Measurements from ENCODE around the gene AKNA. TPM values are rescaled to one million over a fixed set of nuclear protein-coding genes. Genes with fewer than 3 reads are reported as not detected.

Gene AKNA
- total RNA-seq, 5 donors from 2014 or later (not counting 1 experiment from before 2014, with no cell fraction given), result 382 to 462 (median 415) TPM

DNA sequence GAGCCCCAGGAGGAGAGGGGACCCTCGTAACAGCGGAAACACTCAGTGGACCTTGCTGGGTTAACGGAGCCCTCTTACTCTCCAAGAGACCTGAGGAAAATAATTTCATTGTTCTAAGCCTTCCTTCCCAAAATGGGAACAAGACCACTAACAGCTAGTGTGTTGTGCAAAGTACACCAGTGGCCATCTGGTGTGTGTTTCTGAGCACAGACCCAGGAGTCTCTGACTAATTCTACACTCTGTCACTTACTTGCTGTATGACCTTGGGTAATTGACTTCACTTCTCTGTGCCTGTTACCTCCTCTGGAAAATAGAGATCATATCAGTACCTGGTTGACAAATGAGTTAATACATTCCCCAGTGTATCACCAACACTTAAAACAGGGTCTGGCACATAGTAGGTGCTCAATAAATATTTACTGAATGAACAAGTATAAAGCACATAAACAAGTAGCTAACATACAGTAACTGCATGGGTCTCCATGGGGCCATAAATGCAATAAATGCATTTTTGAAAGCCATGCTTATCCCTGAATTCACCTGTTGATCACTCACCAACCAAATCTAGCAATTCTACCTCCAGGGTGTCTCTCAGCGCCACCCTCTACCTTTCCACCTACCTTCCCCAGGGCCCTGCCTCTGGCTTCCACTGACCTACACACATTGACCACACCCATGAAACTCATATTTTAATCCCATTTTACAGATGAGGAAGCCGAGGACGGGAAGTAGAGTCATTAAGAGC, 44.7 kb upstream of the AKNA start:
- peaks cover 4 to 6% (median 5%) of the 10 kb centered on the region in 3 donors for H3K4me1 Mint-ChIP-seq

GRCh38 chr9:114431770-114432169, 44.0 kb upstream of the AKNA start:
- CTCF ChIA-PET, result no interaction called here
- H3K36me3 Mint-ChIP-seq, result no peaks in the 10 kb centered on the region
- no peak for DNase-seq
- no peak for ATAC-seq (replicated peaks in 1 of 4)
- no peak overlapping the region for H3K4me3 Mint-ChIP-seq
- peaks cover 0 to 10% of the 10 kb centered on the region in 2 experiments for H3K27me3 ChIP-seq (replicated peaks in 1 of 2; ENCODE audit: control insufficient read depth in 2 of 2, extremely low read depth in 1 of 2, insufficient read depth in 2 of 2, low read length in 1 of 2)
- no peaks in the 10 kb centered on the region for H3K27me3 Mint-ChIP-seq
- H3K4me1 ChIP-seq (ENCODE audit: control insufficient read depth in 1 of 2, extremely low read depth in 1 of 2, insufficient read depth in 2 of 2, low read length in 2 of 2), result no peaks in the 10 kb centered on the region
- POLR2A ChIA-PET, result no interaction called here
- no peaks in the 10 kb centered on the region for H3K9me3 Mint-ChIP-seq
- H3K27ac Mint-ChIP-seq, result no peak overlapping the region
- no peaks in the 10 kb centered on the region for H3K36me3 ChIP-seq (ENCODE audit: control insufficient read depth in 2 of 2, extremely low read depth in 1 of 2, insufficient read depth in 1 of 2, low read length in 1 of 2)
- H3K4me1 Mint-ChIP-seq, result peaks cover 4 to 6% (median 5%) of the 10 kb centered on the region in 3 donors
- H3K4me3 ChIP-seq (ENCODE audit: control insufficient read depth in 1 of 2, extremely low read depth in 1 of 2, low read length in 1 of 2), result no peak overlapping the region
- no CpG with 5 or more reads among the region's 6 CpGs for WGBS (ENCODE audit: insufficient coverage)
- H3K27ac ChIP-seq (ENCODE audit: low read length), result no peak overlapping the region
- H3K9me3 ChIP-seq, result no peaks in the 10 kb centered on the region

More for the DNA sequence above, 44.7 kb upstream of the AKNA start:
- DNase-seq (no peak), ATAC-seq (replicated peaks in 1 of 4) (no peak)
- 51% methylated on average over 3 of the region's 6 CpGs for WGBS (ENCODE audit: insufficient coverage)
- no peaks in the 10 kb centered on the region for H3K36me3 Mint-ChIP-seq
- ChIA-PET POLR2A (no interaction called here), CTCF (no interaction called here)
- Histone ChIP-seq H3K27me3 (replicated peaks in 1 of 2; ENCODE audit: control insufficient read depth in 2 of 2, extremely low read depth in 1 of 2, insufficient read depth in 2 of 2, low read length in 1 of 2) (peaks cover 0 to 10% of the 10 kb centered on the region in 2 experiments), H3K9me3 (no peaks in the 10 kb centered on the region), H3K27ac (ENCODE audit: low read length) (no peak overlapping the region), H3K36me3 (ENCODE audit: control insufficient read depth in 2 of 2, extremely low read depth in 1 of 2, insufficient read depth in 1 of 2, low read length in 1 of 2) (no peaks in the 10 kb centered on the region), H3K4me3 (ENCODE audit: control insufficient read depth in 1 of 2, extremely low read depth in 1 of 2, low read length in 1 of 2) (no peak overlapping the region), H3K4me1 (ENCODE audit: control insufficient read depth in 1 of 2, extremely low read depth in 1 of 2, insufficient read depth in 2 of 2, low read length in 2 of 2) (no peaks in the 10 kb centered on the region)
- no peak overlapping the region for H3K4me3 Mint-ChIP-seq
- no peaks in the 10 kb centered on the region for H3K9me3 Mint-ChIP-seq
- no peaks in the 10 kb centered on the region for H3K27me3 Mint-ChIP-seq
- no peak overlapping the region for H3K27ac Mint-ChIP-seq

DNA sequence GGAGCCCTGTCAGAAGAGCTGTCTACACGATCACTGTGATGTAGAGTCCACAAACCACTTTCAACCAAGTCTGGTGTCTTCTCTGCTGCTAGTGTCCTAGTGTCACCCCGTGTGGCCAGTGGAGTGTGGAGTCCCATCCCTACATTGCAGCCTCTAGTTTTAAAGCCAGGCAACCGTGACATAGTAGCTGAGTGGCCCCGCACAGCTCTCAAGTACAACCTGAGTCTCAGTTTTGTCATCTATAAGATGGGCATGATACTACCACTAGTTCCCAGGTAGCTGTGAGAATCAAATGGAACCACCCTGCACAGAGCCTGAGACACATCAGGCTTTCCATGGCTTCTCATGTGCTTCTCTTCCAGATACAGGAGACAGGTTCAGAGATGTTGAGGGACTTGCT, 43.2 kb upstream of the AKNA start:
- Mint-ChIP-seq H3K4me3 (no peak overlapping the region), H3K27ac (no peak overlapping the region), H3K27me3 (no peaks in the 10 kb centered on the region), H3K4me1 (peaks cover 4 to 6% (median 5%) of the 10 kb centered on the region in 3 donors), H3K36me3 (no peaks in the 10 kb centered on the region), H3K9me3 (no peaks in the 10 kb centered on the region)
- DNase-seq, result no peak
- CTCF ChIA-PET, result interaction anchor here in 1 of 2 donors (0.6 kb wide), 1 partner anchor 222 kb away, joined by 3 read pairs; no protein-coding TSS in a partner anchor
- Histone ChIP-seq H3K9me3 (no peaks in the 10 kb centered on the region), H3K4me3 (ENCODE audit: control insufficient read depth in 1 of 2, extremely low read depth in 1 of 2, low read length in 1 of 2) (no peak overlapping the region), H3K36me3 (ENCODE audit: control insufficient read depth in 2 of 2, extremely low read depth in 1 of 2, insufficient read depth in 1 of 2, low read length in 1 of 2) (no peaks in the 10 kb centered on the region), H3K4me1 (ENCODE audit: control insufficient read depth in 1 of 2, extremely low read depth in 1 of 2, insufficient read depth in 2 of 2, low read length in 2 of 2) (no peaks in the 10 kb centered on the region), H3K27ac (ENCODE audit: low read length) (no peak overlapping the region), H3K27me3 (replicated peaks in 1 of 2; ENCODE audit: control insufficient read depth in 2 of 2, extremely low read depth in 1 of 2, insufficient read depth in 2 of 2, low read length in 1 of 2) (peaks cover 0 to 10% of the 10 kb centered on the region in 2 experiments)
- WGBS (ENCODE audit: insufficient coverage), result 51% methylated on average over 2 of the region's 4 CpGs
- POLR2A ChIA-PET, result no interaction called here
- no peak for ATAC-seq (replicated peaks in 1 of 4)

GRCh38 chr9:114430457-114430856, 42.7 kb upstream of the AKNA start:
- no peaks in the 10 kb centered on the region for H3K9me3 Mint-ChIP-seq
- no peak overlapping the region for H3K27ac Mint-ChIP-seq
- WGBS (ENCODE audit: insufficient coverage), result 97% methylated on average over 3 of the region's 5 CpGs
- Histone ChIP-seq H3K27me3 (replicated peaks in 1 of 2; ENCODE audit: control insufficient read depth in 2 of 2, extremely low read depth in 1 of 2, insufficient read depth in 2 of 2, low read length in 1 of 2) (peaks cover 0 to 10% of the 10 kb centered on the region in 2 experiments), H3K36me3 (ENCODE audit: control insufficient read depth in 2 of 2, extremely low read depth in 1 of 2, insufficient read depth in 1 of 2, low read length in 1 of 2) (no peaks in the 10 kb centered on the region), H3K4me1 (ENCODE audit: control insufficient read depth in 1 of 2, extremely low read depth in 1 of 2, insufficient read depth in 2 of 2, low read length in 2 of 2) (no peaks in the 10 kb centered on the region), H3K9me3 (no peaks in the 10 kb centered on the region), H3K27ac (ENCODE audit: low read length) (no peak overlapping the region), H3K4me3 (ENCODE audit: control insufficient read depth in 1 of 2, extremely low read depth in 1 of 2, low read length in 1 of 2) (no peak overlapping the region)
- no peak overlapping the region for H3K4me3 Mint-ChIP-seq
- DNase-seq, result no peak
- CTCF ChIA-PET, result interaction anchor here in 1 of 2 donors (0.6 kb wide), 1 partner anchor 222 kb away, joined by 3 read pairs; no protein-coding TSS in a partner anchor
- no peaks in the 10 kb centered on the region for H3K36me3 Mint-ChIP-seq
- peaks cover 4 to 6% (median 5%) of the 10 kb centered on the region in 3 donors for H3K4me1 Mint-ChIP-seq
- POLR2A ChIA-PET, result no interaction called here
- no peak for ATAC-seq (replicated peaks in 1 of 4)
- no peaks in the 10 kb centered on the region for H3K27me3 Mint-ChIP-seq

GRCh38 chr9:114429488-114429887, 41.7 kb upstream of the AKNA start:
- Histone ChIP-seq H3K9me3 (no peaks in the 10 kb centered on the region), H3K4me3 (ENCODE audit: control insufficient read depth in 1 of 2, extremely low read depth in 1 of 2, low read length in 1 of 2) (no peak overlapping the region), H3K27ac (ENCODE audit: low read length) (no peak overlapping the region), H3K36me3 (ENCODE audit: control insufficient read depth in 2 of 2, extremely low read depth in 1 of 2, insufficient read depth in 1 of 2, low read length in 1 of 2) (no peaks in the 10 kb centered on the region), H3K4me1 (ENCODE audit: control insufficient read depth in 1 of 2, extremely low read depth in 1 of 2, insufficient read depth in 2 of 2, low read length in 2 of 2) (no peaks in the 10 kb centered on the region), H3K27me3 (replicated peaks in 1 of 2; ENCODE audit: control insufficient read depth in 2 of 2, extremely low read depth in 1 of 2, insufficient read depth in 2 of 2, low read length in 1 of 2) (peaks cover 0 to 7% of the 10 kb centered on the region in 2 experiments)
- Mint-ChIP-seq H3K4me1 (peaks cover 4 to 6% (median 5%) of the 10 kb centered on the region in 3 donors), H3K4me3 (no peak overlapping the region), H3K36me3 (no peaks in the 10 kb centered on the region), H3K9me3 (no peaks in the 10 kb centered on the region), H3K27me3 (no peaks in the 10 kb centered on the region), H3K27ac (no peak overlapping the region)
- POLR2A ChIA-PET, result no interaction called here
- CTCF ChIA-PET, result no interaction called here
- ATAC-seq (replicated peaks in 1 of 4) (no peak), DNase-seq (no peak)
- 86% methylated on average over 4 of the region's 6 CpGs for WGBS (ENCODE audit: insufficient coverage)

GRCh38 chr9:114428466-114428865, 40.7 kb upstream of the AKNA start:
- no peak overlapping the region for H3K27ac Mint-ChIP-seq
- H3K4me1 Mint-ChIP-seq, result no peaks in the 10 kb centered on the region
- H3K36me3 Mint-ChIP-seq, result no peaks in the 10 kb centered on the region
- no peak overlapping the region for H3K27ac ChIP-seq (ENCODE audit: low read length)
- H3K4me3 ChIP-seq (ENCODE audit: control insufficient read depth in 1 of 2, extremely low read depth in 1 of 2, low read length in 1 of 2), result no peak overlapping the region
- no peaks in the 10 kb centered on the region for H3K27me3 Mint-ChIP-seq
- CTCF ChIA-PET, result interaction anchor here (0.6 to 0.7 kb wide), 3 partner anchors 57 to 576 kb away, joined by 3 read pairs; no protein-coding TSS in a partner anchor
- WGBS (ENCODE audit: insufficient coverage), result 99% methylated on average over 6 of the region's 8 CpGs
- no peaks in the 10 kb centered on the region for H3K4me1 ChIP-seq (ENCODE audit: control insufficient read depth in 1 of 2, extremely low read depth in 1 of 2, insufficient read depth in 2 of 2, low read length in 2 of 2)
- no peaks in the 10 kb centered on the region for H3K9me3 Mint-ChIP-seq
- no peak overlapping the region for H3K4me3 Mint-ChIP-seq
- DNase-seq, result no peak
- H3K9me3 ChIP-seq, result no peaks in the 10 kb centered on the region
- no peaks in the 10 kb centered on the region for H3K36me3 ChIP-seq (ENCODE audit: control insufficient read depth in 2 of 2, extremely low read depth in 1 of 2, insufficient read depth in 1 of 2, low read length in 1 of 2)
- peaks cover 0 to 7% of the 10 kb centered on the region in 2 experiments for H3K27me3 ChIP-seq (replicated peaks in 1 of 2; ENCODE audit: control insufficient read depth in 2 of 2, extremely low read depth in 1 of 2, insufficient read depth in 2 of 2, low read length in 1 of 2)
- no peak for ATAC-seq (replicated peaks in 1 of 4)
- POLR2A ChIA-PET, result interaction anchor here in 1 of 2 donors (0.7 kb wide), 1 partner anchor 10 kb away, joined by 3 read pairs; no protein-coding TSS in a partner anchor

All from T-cell (primary cell).